Measurements from ENCODE around the gene TPCN1.
"Not testable (repeated sequence)": the region's sequence is repeated elsewhere in the genome, so short reads cannot be mapped to it uniquely, and the experiment has no call there.

Gene TPCN1

GRCh38 chr12:113197518-113198077 lies 23.7 kb upstream of the TPCN1 start:
- DNase-seq = no peak

- no peak for DNase-seq
Measured at GRCh38 chr12:113198296-113198695, 23.0 kb upstream of the TPCN1 start.

GRCh38 chr12:113200021-113200797 lies 21.1 kb upstream of the TPCN1 start:
- no peak for DNase-seq

DNA sequence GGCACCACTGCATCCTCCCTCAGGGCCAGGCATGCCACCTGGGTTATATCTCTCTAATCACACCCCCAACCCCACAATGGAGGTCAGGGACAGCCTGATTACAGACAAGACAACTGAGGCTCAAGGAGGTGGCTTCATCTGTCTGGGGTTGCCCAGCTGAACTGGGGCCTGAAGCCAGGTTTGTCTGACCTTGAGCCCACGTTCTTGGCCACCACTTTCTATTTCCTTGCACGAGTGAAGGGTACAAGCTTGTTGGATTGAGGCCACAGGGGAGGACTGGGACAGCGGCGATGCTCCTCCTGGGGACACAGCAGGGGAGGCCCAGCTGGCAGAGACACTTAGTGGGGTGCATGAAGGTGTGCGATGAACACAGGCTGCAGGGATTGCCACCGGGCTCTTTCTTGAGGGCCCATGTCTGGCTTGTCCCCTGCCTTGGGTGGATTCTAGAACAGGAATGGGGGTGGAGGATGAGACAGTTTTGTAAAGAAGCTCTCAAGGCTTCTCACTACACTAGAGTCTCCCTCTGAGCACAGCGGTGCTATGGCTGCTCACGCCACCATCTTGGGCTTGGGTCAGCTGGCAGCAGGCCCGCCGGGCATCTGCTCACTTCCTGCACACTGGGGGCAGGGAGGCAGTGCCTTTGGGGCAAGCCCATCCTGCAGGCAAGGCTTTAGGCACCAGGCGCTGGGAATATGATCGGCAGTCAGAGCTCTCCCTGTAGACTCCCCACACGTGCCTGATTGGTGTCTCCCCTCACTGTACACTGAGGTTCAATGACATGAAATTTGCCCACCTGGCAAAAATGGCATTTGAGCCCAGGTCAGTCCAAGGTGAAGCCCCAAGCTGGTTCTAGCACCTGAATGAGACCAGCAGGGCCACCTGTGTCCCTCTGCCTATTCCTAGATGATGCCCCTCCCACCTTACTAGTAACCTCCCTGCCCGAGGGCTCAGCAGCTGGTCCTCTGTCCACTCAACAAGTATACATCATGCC lies 19.8 kb upstream of the TPCN1 start:
- DNase-seq = no peak

DNA sequence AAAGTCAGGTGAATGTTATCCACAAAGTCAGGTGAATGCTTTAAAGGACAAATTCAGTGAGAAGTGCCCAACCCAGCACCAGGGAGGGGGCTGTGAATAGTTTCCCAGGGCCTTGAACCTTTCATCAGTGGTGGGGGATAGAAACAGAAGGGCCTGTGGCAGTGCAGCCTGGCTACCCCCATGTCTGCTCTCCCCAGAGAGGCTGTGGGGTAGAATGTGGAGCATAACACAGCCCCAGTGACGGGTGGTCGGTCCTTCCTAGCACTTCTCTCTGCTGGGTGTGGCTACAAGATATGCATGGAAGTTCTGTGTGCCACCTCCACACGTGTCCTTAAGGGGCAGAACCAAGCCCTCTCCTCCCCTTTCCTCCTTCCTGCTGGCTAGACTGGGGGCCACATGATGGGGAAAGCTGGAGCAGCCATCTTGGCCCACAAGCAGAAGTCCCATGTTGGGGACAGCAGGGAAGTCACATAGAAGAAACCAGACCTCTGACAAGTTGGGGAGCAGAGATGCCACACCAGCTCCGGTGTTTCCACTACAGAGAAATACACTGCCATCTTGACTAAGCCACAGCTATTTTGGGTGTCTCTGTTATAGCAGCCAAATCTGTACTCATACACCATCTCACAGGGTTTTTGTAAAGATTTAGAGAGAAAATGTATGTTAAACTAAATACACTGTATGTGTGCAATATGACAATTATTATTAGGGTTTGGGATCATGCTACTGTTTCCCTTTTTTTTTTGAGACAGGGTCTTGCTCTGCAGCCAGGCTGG lies 18.8 kb upstream of the TPCN1 start:
- no peak for DNase-seq

- DNase-seq = no peak
Measured at GRCh38 chr12:113203852-113204760, 17.2 kb upstream of the TPCN1 start.

DNA sequence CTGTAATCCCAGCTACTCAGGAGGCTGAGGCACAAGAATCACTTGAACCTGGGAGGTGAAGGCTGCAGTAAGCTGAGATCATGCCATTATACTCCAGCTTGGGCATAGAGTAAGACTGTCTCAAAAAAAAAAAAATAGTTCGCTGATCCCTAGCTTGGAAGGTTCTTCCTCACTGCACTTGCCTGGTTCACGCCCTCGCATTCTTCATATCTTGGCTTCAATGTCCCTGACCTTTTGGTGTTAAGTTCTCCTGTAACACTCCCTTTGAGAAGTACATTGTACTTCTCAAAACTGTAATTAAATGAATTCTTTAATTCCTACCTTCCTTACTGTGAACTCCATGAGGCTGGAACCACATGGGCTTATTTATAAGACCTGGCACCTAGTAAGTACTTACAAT lies 16.5 kb upstream of the TPCN1 start:
- no peak for DNase-seq

DNA sequence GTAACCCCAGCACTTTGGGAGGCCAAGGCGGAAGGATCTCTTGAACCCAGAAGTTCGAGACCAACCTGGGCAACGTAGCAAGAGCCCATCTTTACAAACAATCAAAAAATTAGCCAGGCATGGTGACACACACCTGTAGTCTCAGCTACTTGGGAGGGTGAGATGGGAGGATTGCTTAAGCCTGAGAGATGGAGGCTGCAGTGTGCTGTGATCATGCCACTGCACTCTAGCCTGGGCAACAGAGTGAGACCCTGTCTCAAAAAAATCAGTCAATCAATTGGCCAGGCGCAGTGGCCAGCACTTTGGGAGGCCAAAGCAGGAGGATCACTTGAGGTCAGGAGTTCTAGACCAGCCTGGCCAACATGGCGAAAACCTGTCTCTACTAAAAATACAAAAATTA lies 14.5 kb upstream of the TPCN1 start:
- not testable (repeated sequence) for DNase-seq

GRCh38 chr12:113207613-113208040 lies 13.6 kb upstream of the TPCN1 start:
- no peak for DNase-seq

DNA sequence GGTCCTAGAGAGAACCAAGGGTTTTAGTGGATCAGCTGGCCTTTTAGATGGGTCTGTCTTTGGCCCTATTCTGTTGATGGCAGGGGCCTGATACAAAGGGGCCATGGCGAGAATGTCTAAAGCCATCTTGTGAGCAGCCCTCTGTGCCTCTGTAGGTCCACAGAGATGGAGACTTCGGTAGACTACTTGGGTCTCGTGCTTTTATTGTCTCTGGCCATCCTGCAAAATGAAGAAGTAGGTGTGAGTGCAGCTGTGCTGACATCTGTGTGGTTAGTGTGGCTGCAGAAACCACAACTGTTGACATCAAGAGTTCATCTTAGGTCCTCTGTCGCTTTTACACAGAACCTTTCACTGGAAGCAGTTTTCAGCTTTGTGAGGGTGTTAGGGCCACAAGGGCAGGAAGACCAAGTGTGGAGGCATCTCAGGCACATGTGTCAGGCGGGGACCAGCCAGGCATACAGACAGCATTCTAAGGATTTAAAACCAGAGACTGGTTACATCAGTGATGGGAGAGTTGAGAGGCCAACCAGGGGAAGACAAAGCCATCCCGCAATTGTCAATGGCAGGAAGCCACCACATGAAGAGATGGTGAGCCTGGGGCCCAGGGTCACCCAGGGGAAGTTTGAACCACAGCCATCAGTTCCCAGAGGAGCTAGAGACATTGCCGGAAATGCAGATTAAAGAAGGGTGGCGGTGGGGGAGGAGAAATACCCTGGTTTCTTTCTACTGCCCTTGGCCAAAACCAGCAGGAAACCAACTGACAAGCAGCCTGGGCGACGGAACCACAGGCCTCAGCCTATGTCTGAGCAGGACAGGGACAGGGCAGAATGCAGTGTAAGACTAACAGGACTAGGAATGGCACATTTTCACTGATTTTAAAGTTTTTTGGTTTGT lies 13.0 kb upstream of the TPCN1 start:
- DNase-seq = peak; percentile 91

- DNase-seq = no peak
Measured at GRCh38 chr12:113211160-113211559, 10.1 kb upstream of the TPCN1 start.

GRCh38 chr12:113214895-113215400 lies 6.3 kb upstream of the TPCN1 start:
- no peak for DNase-seq

GRCh38 chr12:113216027-113216426 lies 5.2 kb upstream of the TPCN1 start:
- DNase-seq = no peak

- no peak for DNase-seq
Measured at GRCh38 chr12:113220593-113221180, 577 bp upstream of the TPCN1 start.

DNA sequence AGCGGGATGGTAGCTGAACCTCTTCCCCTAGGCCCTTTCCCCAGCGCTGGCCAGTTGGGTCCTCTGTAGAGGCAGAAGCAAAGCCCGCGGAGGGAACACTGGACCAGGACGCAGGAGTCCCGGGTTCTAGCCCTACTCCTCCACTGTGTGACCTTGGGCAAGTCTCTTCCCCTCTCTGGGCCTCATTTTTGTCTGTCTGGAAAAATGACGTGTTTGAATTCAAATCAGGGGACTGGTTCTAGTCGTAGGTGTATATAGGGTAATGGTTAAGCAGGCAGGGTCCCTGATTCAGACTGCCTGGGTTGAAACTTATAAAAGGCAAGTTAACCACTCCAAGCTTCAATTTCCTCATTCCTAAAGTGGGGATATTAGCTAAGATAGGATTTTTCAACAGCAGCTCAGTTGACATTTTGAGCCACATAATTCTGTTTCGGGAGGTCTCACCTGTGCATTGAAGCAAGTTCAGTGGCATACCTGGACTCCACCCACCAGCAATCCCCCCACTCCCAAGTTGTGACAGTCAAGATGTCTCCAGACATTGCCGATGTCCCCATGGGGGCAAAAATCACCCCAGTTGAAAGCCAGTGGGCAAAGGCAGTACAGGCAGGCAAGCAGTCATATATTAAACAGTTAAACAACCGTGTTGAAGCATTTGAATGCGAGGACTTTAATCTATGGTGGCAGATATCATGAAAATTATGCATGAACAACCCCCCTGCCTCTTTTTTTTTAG lies 899 bp downstream of the TPCN1 start:
- no peak for DNase-seq

- no peak for DNase-seq
Measured at GRCh38 chr12:113222730-113223531, 1.7 kb downstream of the TPCN1 start.

GRCh38 chr12:113224955-113225354 lies 3.7 kb downstream of the TPCN1 start:
- DNase-seq = no peak

All from KG1 (cell line).